ENCODE measurements around the gene MTMR12. TPM values are rescaled to one million over a fixed set of nuclear protein-coding genes. Genes with fewer than 3 reads are reported as not detected.

The MTMR12 gene
- polyA plus RNA-seq, 1 donor (not counting 4 experiments of a cell fraction or from before 2014, with no cell fraction given), result 17.1 TPM

GRCh38 chr5:32332966-32333365 lies 20.2 kb upstream of the MTMR12 start:
- Histone ChIP-seq H3K36me3 (ENCODE audit: control insufficient read depth in 2 of 2, extremely low read depth in 1 of 2, insufficient read depth in 2 of 2, low read length in 2 of 2) (no peaks in the 10 kb centered on the region), H3K9ac (ENCODE audit: control insufficient read depth, extremely low read depth, insufficient read depth, low read length) (no peak overlapping the region), H3K79me2 (ENCODE audit: control insufficient read depth, insufficient read depth, low read length) (no peaks in the 10 kb centered on the region), H3K4me2 (ENCODE audit: control insufficient read depth, extremely low read depth, insufficient read depth, low read depth, low read length) (no peak overlapping the region), H2AFZ (ENCODE audit: control insufficient read depth, low read length) (no peak overlapping the region), H3K27ac (ENCODE audit: control insufficient read depth, insufficient read depth, low read length) (no peak overlapping the region), H3K4me3 (ENCODE audit: control insufficient read depth in 2 of 3, extremely low read depth in 1 of 3, insufficient read depth in 2 of 3, low read depth in 1 of 3, low read length in 3 of 3) (no peak overlapping the region), H3K9me3 (ENCODE audit: control insufficient read depth, low read depth, low read length) (no peaks in the 10 kb centered on the region), H3K4me1 (ENCODE audit: control insufficient read depth, extremely low read depth, insufficient read depth, low read length) (peaks cover 3% of the 10 kb centered on the region), H3K27me3 (ENCODE audit: control insufficient read depth, extremely low read depth, insufficient read depth, low read length) (no peaks in the 10 kb centered on the region), H4K20me1 (ENCODE audit: control insufficient read depth, extremely low read depth, insufficient read depth, low read length) (no peaks in the 10 kb centered on the region), H3K9me1 (ENCODE audit: control insufficient read depth, extremely low read depth, insufficient read depth, low read length) (no peaks in the 10 kb centered on the region)
- DNase-seq (ENCODE audit: low read depth, low spot score) (no peak), FAIRE-seq (no peak)
- dilution Hi-C loops (cut with MboI; ENCODE audit: extremely low pct_ligation_motif_present, low sequenced_read_pairs), result no loop called here
- TF ChIP-seq, protein P1, sequence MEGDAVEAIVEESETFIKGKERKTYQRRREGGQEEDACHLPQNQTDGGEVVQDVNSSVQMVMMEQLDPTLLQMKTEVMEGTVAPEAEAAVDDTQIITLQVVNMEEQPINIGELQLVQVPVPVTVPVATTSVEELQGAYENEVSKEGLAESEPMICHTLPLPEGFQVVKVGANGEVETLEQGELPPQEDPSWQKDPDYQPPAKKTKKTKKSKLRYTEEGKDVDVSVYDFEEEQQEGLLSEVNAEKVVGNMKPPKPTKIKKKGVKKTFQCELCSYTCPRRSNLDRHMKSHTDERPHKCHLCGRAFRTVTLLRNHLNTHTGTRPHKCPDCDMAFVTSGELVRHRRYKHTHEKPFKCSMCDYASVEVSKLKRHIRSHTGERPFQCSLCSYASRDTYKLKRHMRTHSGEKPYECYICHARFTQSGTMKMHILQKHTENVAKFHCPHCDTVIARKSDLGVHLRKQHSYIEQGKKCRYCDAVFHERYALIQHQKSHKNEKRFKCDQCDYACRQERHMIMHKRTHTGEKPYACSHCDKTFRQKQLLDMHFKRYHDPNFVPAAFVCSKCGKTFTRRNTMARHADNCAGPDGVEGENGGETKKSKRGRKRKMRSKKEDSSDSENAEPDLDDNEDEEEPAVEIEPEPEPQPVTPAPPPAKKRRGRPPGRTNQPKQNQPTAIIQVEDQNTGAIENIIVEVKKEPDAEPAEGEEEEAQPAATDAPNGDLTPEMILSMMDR (optimal IDR thresholded peaks at IDR 0.05 in 1 of 3, IDR thresholded peaks at IDR 0.05 in 1 of 3, conservative IDR thresholded peaks at IDR 0.05 in 1 of 3; ENCODE audit: extremely low read depth in 1 of 3, insufficient read depth in 2 of 3, low read length in 3 of 3), result no peak

DNA sequence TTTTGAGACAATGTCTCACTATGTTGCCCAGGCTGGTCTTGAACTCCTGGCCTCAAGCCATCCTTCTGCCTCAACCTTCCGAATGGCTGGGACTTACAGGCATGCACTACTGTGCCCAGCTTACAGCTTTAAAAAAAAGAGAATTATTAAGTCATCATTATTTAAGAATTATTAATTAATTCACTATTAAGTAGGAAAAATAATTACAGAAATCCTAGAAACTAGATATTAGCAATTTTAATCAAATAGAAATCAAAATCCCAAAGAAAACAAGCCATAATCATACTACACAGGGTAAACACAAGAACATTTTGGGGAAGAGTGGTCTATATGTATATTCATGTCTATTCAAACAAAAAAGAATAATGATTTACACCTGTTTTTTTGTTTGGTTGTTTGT lies 19.6 kb upstream of the MTMR12 start:
- peaks cover 3% of the 10 kb centered on the region for H3K4me1 ChIP-seq (ENCODE audit: control insufficient read depth, extremely low read depth, insufficient read depth, low read length)
- H4K20me1 ChIP-seq (ENCODE audit: control insufficient read depth, extremely low read depth, insufficient read depth, low read length), result no peaks in the 10 kb centered on the region
- H3K9me3 ChIP-seq (ENCODE audit: control insufficient read depth, low read depth, low read length), result no peaks in the 10 kb centered on the region
- H3K9me1 ChIP-seq (ENCODE audit: control insufficient read depth, extremely low read depth, insufficient read depth, low read length), result no peaks in the 10 kb centered on the region
- DNase-seq (ENCODE audit: low read depth, low spot score) (no peak), FAIRE-seq (no peak)
- no peaks in the 10 kb centered on the region for H3K27me3 ChIP-seq (ENCODE audit: control insufficient read depth, extremely low read depth, insufficient read depth, low read length)
- no peak overlapping the region for H3K27ac ChIP-seq (ENCODE audit: control insufficient read depth, insufficient read depth, low read length)
- H3K79me2 ChIP-seq (ENCODE audit: control insufficient read depth, insufficient read depth, low read length), result no peaks in the 10 kb centered on the region
- TF ChIP-seq, protein P1 (optimal IDR thresholded peaks at IDR 0.05 in 1 of 3, IDR thresholded peaks at IDR 0.05 in 1 of 3, conservative IDR thresholded peaks at IDR 0.05 in 1 of 3; ENCODE audit: extremely low read depth in 1 of 3, insufficient read depth in 2 of 3, low read length in 3 of 3), result no peak
- no peak for TF ChIP-seq EZH2 (IDR thresholded peaks at IDR 0.05; ENCODE audit: low read length)
- no peaks in the 10 kb centered on the region for H3K36me3 ChIP-seq (ENCODE audit: control insufficient read depth in 2 of 2, extremely low read depth in 1 of 2, insufficient read depth in 2 of 2, low read length in 2 of 2)
- no peak overlapping the region for H3K9ac ChIP-seq (ENCODE audit: control insufficient read depth, extremely low read depth, insufficient read depth, low read length)
- no peak overlapping the region for H3K4me3 ChIP-seq (ENCODE audit: control insufficient read depth in 2 of 3, extremely low read depth in 1 of 3, insufficient read depth in 2 of 3, low read depth in 1 of 3, low read length in 3 of 3)
- no peak overlapping the region for H3K4me2 ChIP-seq (ENCODE audit: control insufficient read depth, extremely low read depth, insufficient read depth, low read depth, low read length)
- no peak overlapping the region for H2AFZ ChIP-seq (ENCODE audit: control insufficient read depth, low read length)
- dilution Hi-C loops (cut with MboI; ENCODE audit: extremely low pct_ligation_motif_present, low sequenced_read_pairs), result no loop called here
